ENCODE results near the gene SDCCAG8.

Gene SDCCAG8

DNA sequence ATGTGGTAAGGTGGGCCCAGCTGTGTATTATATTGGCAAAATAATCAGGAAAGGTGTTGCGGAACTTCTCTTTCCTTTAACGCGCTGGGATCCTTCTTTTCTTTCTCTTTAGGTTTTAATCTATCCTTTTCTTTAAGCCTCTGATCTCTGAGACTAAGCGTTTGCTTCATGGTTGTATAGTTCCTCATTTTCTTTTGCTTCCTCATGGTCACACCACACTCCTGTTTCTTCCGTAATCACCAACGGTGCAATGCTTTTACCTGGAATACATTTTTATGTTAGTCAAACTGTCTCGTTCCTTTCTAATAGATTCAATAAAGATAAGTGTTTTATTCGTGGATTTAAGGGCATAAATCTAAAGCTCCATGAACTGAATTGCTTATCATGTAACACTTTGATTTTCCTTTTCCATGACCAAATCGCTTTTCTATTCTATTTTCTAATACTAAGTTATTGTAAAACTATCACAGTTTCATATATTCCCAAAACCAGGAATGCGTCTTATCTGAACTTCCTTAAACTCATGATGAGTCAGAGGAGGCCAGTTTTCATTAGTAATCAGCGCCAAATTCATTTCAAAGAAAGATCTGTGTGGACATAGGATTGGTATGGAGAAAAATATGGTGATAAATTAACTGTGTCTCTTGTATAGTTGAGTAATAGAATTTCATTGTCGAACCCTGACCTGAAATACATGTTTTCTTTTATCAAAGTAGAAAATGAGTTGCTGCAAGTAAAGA, 12.2 kb downstream of the SDCCAG8 start:
- no peak overlapping the region for H3K4me3 ChIP-seq (ENCODE audit: low read length in 2 of 2)

GRCh38 chr1:243268751-243269460, 13.1 kb downstream of the SDCCAG8 start:
- H3K36me3 ChIP-seq (ENCODE audit: control insufficient read depth in 2 of 2, insufficient read depth in 2 of 2, low read length in 2 of 2): peaks cover 0 to 5% of the 10 kb centered on the region in 2 donors
- H3K9me3 ChIP-seq (ENCODE audit: control insufficient read depth in 2 of 2, low read length in 2 of 2): no peaks in the 10 kb centered on the region
- no peak overlapping the region for H3K27ac ChIP-seq (ENCODE audit: low read length)
- H3K9ac ChIP-seq (ENCODE audit: low read length in 2 of 2): no peak overlapping the region
- H3K4me1 ChIP-seq (ENCODE audit: control insufficient read depth, insufficient read depth, low read length): peaks cover 4% of the 10 kb centered on the region
- no peak overlapping the region for H3K4me3 ChIP-seq (ENCODE audit: low read length in 2 of 2)
- H3K27me3 ChIP-seq (ENCODE audit: control insufficient read depth in 1 of 2, insufficient read depth in 2 of 2, low read length in 2 of 2): no peaks in the 10 kb centered on the region

More for the DNA sequence above, 12.2 kb downstream of the SDCCAG8 start:
- Histone ChIP-seq H3K36me3 (ENCODE audit: control insufficient read depth in 2 of 2, insufficient read depth in 2 of 2, low read length in 2 of 2) (no peaks in the 10 kb centered on the region), H3K9me3 (ENCODE audit: control insufficient read depth in 2 of 2, low read length in 2 of 2) (no peaks in the 10 kb centered on the region), H3K27ac (ENCODE audit: low read length) (no peak overlapping the region), H3K9ac (ENCODE audit: low read length in 2 of 2) (no peak overlapping the region), H3K27me3 (ENCODE audit: control insufficient read depth in 1 of 2, insufficient read depth in 2 of 2, low read length in 2 of 2) (no peaks in the 10 kb centered on the region), H3K4me1 (ENCODE audit: control insufficient read depth, insufficient read depth, low read length) (peaks cover 4% of the 10 kb centered on the region)

GRCh38 chr1:243269461-243269801, 13.6 kb downstream of the SDCCAG8 start:
- H3K9me3 ChIP-seq (ENCODE audit: control insufficient read depth in 2 of 2, low read length in 2 of 2): no peaks in the 10 kb centered on the region
- H3K27me3 ChIP-seq (ENCODE audit: control insufficient read depth in 1 of 2, insufficient read depth in 2 of 2, low read length in 2 of 2): no peaks in the 10 kb centered on the region
- peaks cover 4% of the 10 kb centered on the region for H3K4me1 ChIP-seq (ENCODE audit: control insufficient read depth, insufficient read depth, low read length)
- no peak overlapping the region for H3K9ac ChIP-seq (ENCODE audit: low read length in 2 of 2)
- H3K27ac ChIP-seq (ENCODE audit: low read length): no peak overlapping the region
- no peak overlapping the region for H3K4me3 ChIP-seq (ENCODE audit: low read length in 2 of 2)
- H3K36me3 ChIP-seq (ENCODE audit: control insufficient read depth in 2 of 2, insufficient read depth in 2 of 2, low read length in 2 of 2): peaks cover 2 to 5% of the 10 kb centered on the region in 2 donors

DNA sequence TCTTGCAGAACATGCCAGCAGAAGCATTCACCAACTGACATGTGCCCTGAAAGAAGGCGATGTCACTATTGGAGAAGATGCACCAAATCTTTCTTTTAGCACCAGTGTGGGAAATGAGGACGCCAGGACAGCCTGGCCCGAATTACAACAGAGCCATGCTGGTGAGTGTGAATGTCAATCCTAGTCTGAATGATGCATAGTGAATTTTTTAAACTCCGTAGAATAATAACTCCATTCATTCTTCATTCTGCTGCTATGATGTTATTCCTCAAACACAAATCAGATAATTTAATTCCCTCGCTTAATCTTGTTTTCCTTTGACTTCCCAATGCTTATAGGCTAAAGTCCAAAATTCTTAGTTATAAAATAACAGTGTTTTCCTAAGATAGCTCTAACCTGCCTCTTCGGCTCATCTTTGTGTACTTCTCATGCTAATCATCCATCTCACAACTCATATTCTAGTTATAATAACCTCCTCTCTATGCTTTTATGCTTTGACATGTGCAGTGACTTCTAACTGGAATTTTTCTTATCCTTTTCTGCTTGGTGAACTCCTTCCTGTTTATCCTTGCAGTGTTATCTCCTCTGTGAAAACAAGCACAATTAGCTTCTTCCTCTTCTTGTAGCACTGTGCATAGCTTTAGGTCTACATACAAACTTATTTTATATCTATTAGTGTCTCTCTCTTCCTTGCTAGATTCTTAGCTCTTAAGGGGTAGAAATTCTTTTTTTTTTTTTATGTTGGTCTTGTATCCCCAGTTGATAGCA, 14.4 kb downstream of the SDCCAG8 start:
- Histone ChIP-seq H3K9me3 (ENCODE audit: control insufficient read depth in 2 of 2, low read length in 2 of 2) (no peaks in the 10 kb centered on the region), H3K36me3 (ENCODE audit: control insufficient read depth in 2 of 2, insufficient read depth in 2 of 2, low read length in 2 of 2) (peaks cover 2 to 10% of the 10 kb centered on the region in 2 donors), H3K9ac (ENCODE audit: low read length in 2 of 2) (no peak overlapping the region), H3K4me1 (ENCODE audit: control insufficient read depth, insufficient read depth, low read length) (peaks cover 4% of the 10 kb centered on the region), H3K27ac (ENCODE audit: low read length) (no peak overlapping the region), H3K4me3 (ENCODE audit: low read length in 2 of 2) (no peak overlapping the region), H3K27me3 (ENCODE audit: control insufficient read depth in 1 of 2, insufficient read depth in 2 of 2, low read length in 2 of 2) (no peaks in the 10 kb centered on the region)

- no peak overlapping the region for H3K4me3 ChIP-seq (ENCODE audit: low read length in 2 of 2)
- peaks cover 9 to 22% of the 10 kb centered on the region in 2 donors for H3K36me3 ChIP-seq (ENCODE audit: control insufficient read depth in 2 of 2, insufficient read depth in 2 of 2, low read length in 2 of 2)
- H3K9ac ChIP-seq (ENCODE audit: low read length in 2 of 2): no peak overlapping the region
- H3K27ac ChIP-seq (ENCODE audit: low read length): no peak overlapping the region
- H3K9me3 ChIP-seq (ENCODE audit: control insufficient read depth in 2 of 2, low read length in 2 of 2): no peaks in the 10 kb centered on the region
- peaks cover 4% of the 10 kb centered on the region for H3K4me1 ChIP-seq (ENCODE audit: control insufficient read depth, insufficient read depth, low read length)
- H3K27me3 ChIP-seq (ENCODE audit: control insufficient read depth in 1 of 2, insufficient read depth in 2 of 2, low read length in 2 of 2): no peaks in the 10 kb centered on the region
These were observed 16.2 kb downstream of the SDCCAG8 start for GRCh38 chr1:243271996-243272395.

- Histone ChIP-seq H3K4me1 (ENCODE audit: control insufficient read depth, insufficient read depth, low read length) (peaks cover 4% of the 10 kb centered on the region), H3K4me3 (ENCODE audit: low read length in 2 of 2) (no peak overlapping the region), H3K27me3 (ENCODE audit: control insufficient read depth in 1 of 2, insufficient read depth in 2 of 2, low read length in 2 of 2) (no peaks in the 10 kb centered on the region), H3K27ac (ENCODE audit: low read length) (no peak overlapping the region), H3K36me3 (ENCODE audit: control insufficient read depth in 2 of 2, insufficient read depth in 2 of 2, low read length in 2 of 2) (peaks cover 10 to 25% of the 10 kb centered on the region in 2 donors), H3K9ac (ENCODE audit: low read length in 2 of 2) (no peak overlapping the region), H3K9me3 (ENCODE audit: control insufficient read depth in 2 of 2, low read length in 2 of 2) (no peaks in the 10 kb centered on the region)
These were observed 16.6 kb downstream of the SDCCAG8 start for GRCh38 chr1:243272401-243272800.

- Histone ChIP-seq H3K4me3 (ENCODE audit: low read length in 2 of 2) (no peak overlapping the region), H3K27ac (ENCODE audit: low read length) (no peak overlapping the region), H3K4me1 (ENCODE audit: control insufficient read depth, insufficient read depth, low read length) (peaks cover 4% of the 10 kb centered on the region), H3K9ac (ENCODE audit: low read length in 2 of 2) (no peak overlapping the region), H3K36me3 (ENCODE audit: control insufficient read depth in 2 of 2, insufficient read depth in 2 of 2, low read length in 2 of 2) (peaks cover 10 to 27% of the 10 kb centered on the region in 2 donors), H3K27me3 (ENCODE audit: control insufficient read depth in 1 of 2, insufficient read depth in 2 of 2, low read length in 2 of 2) (no peaks in the 10 kb centered on the region), H3K9me3 (ENCODE audit: control insufficient read depth in 2 of 2, low read length in 2 of 2) (no peaks in the 10 kb centered on the region)
These were observed 17.7 kb downstream of the SDCCAG8 start for GRCh38 chr1:243273506-243273905.

DNA sequence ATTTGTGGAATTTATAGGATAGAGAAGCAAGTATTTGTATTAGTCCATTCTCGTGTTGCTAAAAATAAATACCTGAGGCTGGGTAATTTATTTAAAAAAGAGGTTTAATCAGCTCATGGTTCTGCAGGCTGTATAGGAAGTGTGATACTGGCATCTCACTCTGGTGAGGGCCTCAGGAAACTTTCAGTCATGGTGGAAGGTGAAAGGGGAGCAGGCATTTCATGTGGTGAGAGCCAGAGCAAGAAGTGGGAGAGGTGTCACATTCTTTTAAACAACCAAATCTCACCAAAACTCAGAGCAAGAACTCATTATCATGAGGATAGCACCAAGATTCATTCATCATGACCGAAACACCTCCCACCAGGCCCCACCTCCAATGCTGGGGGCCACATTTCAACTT, 18.1 kb downstream of the SDCCAG8 start:
- Histone ChIP-seq H3K27ac (ENCODE audit: low read length) (no peak overlapping the region), H3K36me3 (ENCODE audit: control insufficient read depth in 2 of 2, insufficient read depth in 2 of 2, low read length in 2 of 2) (peaks cover 10 to 27% of the 10 kb centered on the region in 2 donors), H3K27me3 (ENCODE audit: control insufficient read depth in 1 of 2, insufficient read depth in 2 of 2, low read length in 2 of 2) (no peaks in the 10 kb centered on the region), H3K9me3 (ENCODE audit: control insufficient read depth in 2 of 2, low read length in 2 of 2) (no peaks in the 10 kb centered on the region), H3K9ac (ENCODE audit: low read length in 2 of 2) (no peak overlapping the region), H3K4me1 (ENCODE audit: control insufficient read depth, insufficient read depth, low read length) (peaks cover 2% of the 10 kb centered on the region), H3K4me3 (ENCODE audit: low read length in 2 of 2) (no peak overlapping the region)

- Histone ChIP-seq H3K27ac (ENCODE audit: low read length) (no peak overlapping the region), H3K4me3 (ENCODE audit: low read length in 2 of 2) (no peak overlapping the region), H3K4me1 (ENCODE audit: control insufficient read depth, insufficient read depth, low read length) (no peaks in the 10 kb centered on the region), H3K36me3 (ENCODE audit: control insufficient read depth in 2 of 2, insufficient read depth in 2 of 2, low read length in 2 of 2) (peaks cover 10 to 27% of the 10 kb centered on the region in 2 donors), H3K27me3 (ENCODE audit: control insufficient read depth in 1 of 2, insufficient read depth in 2 of 2, low read length in 2 of 2) (no peaks in the 10 kb centered on the region), H3K9ac (ENCODE audit: low read length in 2 of 2) (no peak overlapping the region), H3K9me3 (ENCODE audit: control insufficient read depth in 2 of 2, low read length in 2 of 2) (no peaks in the 10 kb centered on the region)
These were observed 19.5 kb downstream of the SDCCAG8 start for GRCh38 chr1:243275316-243275715.

- Histone ChIP-seq H3K27me3 (ENCODE audit: control insufficient read depth in 1 of 2, insufficient read depth in 2 of 2, low read length in 2 of 2) (no peaks in the 10 kb centered on the region), H3K4me1 (ENCODE audit: control insufficient read depth, insufficient read depth, low read length) (no peaks in the 10 kb centered on the region), H3K9me3 (ENCODE audit: control insufficient read depth in 2 of 2, low read length in 2 of 2) (no peaks in the 10 kb centered on the region), H3K4me3 (ENCODE audit: low read length in 2 of 2) (no peak overlapping the region), H3K27ac (ENCODE audit: low read length) (no peak overlapping the region), H3K36me3 (ENCODE audit: control insufficient read depth in 2 of 2, insufficient read depth in 2 of 2, low read length in 2 of 2) (peaks cover 7 to 27% of the 10 kb centered on the region in 2 donors), H3K9ac (ENCODE audit: low read length in 2 of 2) (no peak overlapping the region)
These were observed 24.8 kb downstream of the SDCCAG8 start for GRCh38 chr1:243280571-243281129.

Data from stomach smooth muscle (tissue), 2 donors.